Measurements from ENCODE around the gene OS9.

- TF ChIP-seq RNF2 (IDR thresholded peaks at IDR 0.05; ENCODE audit: borderline replicate concordance, low read depth) (no peak), CTCF (IDR thresholded peaks at IDR 0.05) (no peak), USF2 (IDR thresholded peaks at IDR 0.05) (no peak), HMGXB4 (CRISPR knock-in tag; IDR thresholded peaks at IDR 0.05; ENCODE audit: borderline replicate concordance) (no peak), KDM1A (IDR thresholded peaks at IDR 0.05; ENCODE audit: low read depth) (no peak), RAD21 (conservative IDR thresholded peaks at IDR 0.05 in 1 of 2, IDR thresholded peaks at IDR 0.05 in 1 of 2) (no peak), POLR2A (IDR thresholded peaks at IDR 0.05; ENCODE audit: low read length) (no peak), EP300 (IDR thresholded peaks at IDR 0.05) (no peak), MAZ (IDR thresholded peaks at IDR 0.05; ENCODE audit: borderline replicate concordance, low read depth, low read length) (no peak), PBX3 (IDR thresholded peaks at IDR 0.05) (no peak), ELK1 (IDR thresholded peaks at IDR 0.05; ENCODE audit: low read depth, low read length) (no peak), RFX5 (IDR thresholded peaks at IDR 0.05) (no peak), CEBPB (IDR thresholded peaks at IDR 0.05) (no peak)
These were observed 2.0 kb downstream of the OS9 start for GRCh38 chr12:57695770-57696432.

All from A549 (cell line).